ENCODE results near the gene KPNA2.
"Not testable (repeated sequence)": the region's sequence is repeated elsewhere in the genome, so short reads cannot be mapped to it uniquely, and the experiment has no call there.

KPNA2 gene

GRCh38 chr17:68020791-68021190 lies 14.7 kb upstream of the KPNA2 start:
- not testable (repeated sequence) for DNase-seq

- no peak for DNase-seq
Observed at GRCh38 chr17:68021963-68022362, 13.6 kb upstream of the KPNA2 start.

DNA sequence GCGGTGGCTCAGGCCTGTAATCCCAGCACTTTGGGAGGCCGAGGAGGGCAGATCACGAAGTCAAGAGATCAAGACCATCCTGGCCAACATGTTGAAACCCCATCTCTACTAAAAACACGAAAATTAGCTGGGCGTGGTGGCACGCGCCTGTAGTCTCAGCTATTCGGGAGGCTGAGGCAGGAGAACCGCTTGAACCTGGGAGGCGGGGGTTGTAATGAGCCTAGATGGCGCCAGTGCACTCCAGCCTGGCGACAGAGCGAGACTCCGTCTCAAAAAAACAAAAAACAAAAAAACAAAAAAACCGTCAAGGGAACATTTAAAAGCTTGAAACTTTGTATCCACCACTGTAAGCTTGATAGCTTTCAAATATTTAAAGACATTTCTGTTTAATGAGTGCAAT lies 13.0 kb upstream of the KPNA2 start:
- not testable (repeated sequence) for DNase-seq

GRCh38 chr17:68029512-68030215 lies 5.9 kb upstream of the KPNA2 start:
- no peak for DNase-seq

DNA sequence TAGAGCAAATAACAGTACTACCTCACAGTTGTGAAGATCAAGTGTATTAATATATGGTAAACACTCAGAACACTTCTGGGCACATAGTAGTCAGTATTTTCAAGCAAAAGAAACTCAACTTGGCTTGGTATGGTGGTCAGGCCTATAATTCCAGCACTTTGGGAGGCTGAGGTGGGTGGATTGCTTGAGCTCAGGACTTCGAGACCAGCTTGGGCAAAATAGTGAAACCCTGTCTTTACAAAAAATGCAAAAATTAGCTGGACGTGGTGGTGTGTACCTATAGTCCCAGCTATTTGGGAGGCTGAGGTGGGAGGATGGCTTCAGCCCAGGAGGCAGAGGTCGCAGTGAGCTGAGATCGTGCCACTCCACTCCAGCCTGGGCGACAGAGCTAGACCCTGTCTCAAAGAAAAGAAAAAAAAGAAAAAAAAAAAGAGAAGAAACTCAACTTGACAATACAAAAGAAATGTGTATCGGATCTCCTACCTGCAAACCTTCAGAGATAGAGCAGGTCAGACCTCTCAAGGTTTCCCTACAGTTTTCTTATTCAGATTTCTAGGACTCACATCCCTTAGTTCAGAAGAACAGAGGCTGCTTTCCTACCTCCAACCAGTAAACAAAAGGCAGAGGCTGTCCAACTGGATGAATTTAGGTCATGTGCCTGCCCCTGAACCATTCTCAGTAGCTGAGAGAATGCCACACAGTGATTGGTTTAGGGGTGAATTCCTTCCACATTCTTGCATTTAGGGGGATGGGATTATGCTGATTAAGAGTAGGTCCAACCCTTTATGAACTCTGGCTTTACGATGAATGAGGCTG lies 1.7 kb upstream of the KPNA2 start:
- DNase-seq, result no peak

GRCh38 chr17:68034452-68034776 lies 1.1 kb upstream of the KPNA2 start:
- DNase-seq, result no peak

DNA sequence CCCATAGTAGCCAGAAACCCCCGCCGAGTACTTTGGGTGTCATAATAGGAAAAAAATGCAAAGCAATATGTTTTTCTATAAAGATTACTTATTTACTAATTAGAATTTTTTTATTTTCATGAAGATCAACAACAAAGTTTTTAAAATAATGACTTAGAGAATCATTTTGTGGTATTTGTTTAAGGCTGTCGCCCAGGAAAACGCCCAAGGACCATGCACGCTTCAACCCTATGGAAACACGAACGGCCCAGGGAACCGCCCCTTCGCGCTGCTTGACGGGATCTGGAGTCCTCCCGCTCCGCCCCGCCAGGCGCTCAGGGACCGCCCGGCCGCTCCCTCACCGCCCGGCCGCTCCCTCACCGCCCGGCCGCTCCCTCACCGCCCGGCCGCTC lies 408 bp upstream of the KPNA2 start:
- DNase-seq, result peak; percentile 93

DNA sequence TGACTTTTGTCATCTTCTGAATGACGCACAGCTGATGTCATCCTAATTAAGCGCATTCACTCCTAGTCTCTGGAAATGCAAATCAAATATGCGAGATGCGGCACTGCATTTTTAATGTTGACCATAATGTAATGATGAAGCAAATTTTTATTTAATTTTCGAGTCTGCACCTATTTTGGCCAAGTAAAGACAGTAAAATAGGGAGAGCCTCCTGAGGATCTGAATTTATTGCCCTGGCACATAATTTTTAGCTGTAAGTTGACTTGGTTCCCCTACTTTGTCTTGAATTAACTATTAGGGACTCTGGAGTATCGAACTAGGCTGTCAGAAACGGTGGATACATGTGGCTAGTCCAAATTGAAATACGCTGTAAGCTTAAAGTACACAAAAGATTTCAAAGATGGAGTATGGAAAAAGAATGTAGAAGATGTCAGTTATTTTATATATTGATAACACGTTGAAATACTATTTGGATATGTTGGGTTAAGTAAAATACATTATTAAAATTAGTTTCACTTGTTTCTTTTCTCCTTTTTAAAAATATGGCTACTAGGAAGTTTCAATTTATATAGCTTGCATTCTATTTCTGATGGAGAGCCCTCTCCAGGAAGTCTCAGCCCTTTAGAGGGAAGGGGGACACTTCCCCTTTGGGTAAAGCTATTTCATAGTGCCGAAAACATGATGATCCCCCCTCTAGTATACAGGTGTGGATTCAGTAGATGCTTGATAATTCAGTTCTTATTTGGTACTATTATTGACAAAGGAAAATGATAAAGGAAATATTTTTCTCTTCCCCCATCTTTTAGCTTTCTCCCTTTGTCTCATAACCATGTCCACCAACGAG lies 991 bp downstream of the KPNA2 start:
- no peak for DNase-seq

DNA sequence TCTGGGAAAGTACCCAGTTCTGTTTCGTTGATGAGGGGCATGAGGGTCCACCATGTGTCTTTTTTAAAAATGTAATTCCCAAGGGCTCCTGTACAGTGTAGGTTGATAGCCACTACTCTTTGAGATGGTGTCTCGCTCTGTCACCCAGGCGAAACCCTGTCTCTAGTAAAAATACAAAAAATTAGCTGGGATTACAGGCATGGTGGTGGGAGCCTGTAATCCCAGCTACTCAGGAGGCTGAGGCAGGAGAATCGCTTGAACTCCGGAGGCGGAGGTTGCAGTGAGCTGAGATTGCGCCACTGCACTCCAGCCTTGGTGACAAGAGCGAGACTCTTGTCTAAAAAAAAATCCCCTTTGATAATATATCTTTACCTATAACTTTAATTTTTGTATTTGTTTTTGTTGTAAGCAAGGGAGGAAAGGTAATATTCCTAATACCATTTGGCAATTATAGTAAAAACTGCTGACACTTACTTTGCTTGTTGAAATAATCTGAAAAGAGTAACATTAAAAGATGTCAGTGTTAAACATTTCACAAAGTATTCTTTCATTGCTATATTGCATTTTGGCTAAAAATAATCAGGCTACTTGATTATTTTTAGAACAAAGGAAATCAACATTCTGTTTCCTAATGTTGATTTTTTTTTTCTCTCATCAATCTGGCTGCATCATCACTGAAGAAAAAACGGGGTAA lies 11.8 kb downstream of the KPNA2 start:
- no peak for DNase-seq

DNA sequence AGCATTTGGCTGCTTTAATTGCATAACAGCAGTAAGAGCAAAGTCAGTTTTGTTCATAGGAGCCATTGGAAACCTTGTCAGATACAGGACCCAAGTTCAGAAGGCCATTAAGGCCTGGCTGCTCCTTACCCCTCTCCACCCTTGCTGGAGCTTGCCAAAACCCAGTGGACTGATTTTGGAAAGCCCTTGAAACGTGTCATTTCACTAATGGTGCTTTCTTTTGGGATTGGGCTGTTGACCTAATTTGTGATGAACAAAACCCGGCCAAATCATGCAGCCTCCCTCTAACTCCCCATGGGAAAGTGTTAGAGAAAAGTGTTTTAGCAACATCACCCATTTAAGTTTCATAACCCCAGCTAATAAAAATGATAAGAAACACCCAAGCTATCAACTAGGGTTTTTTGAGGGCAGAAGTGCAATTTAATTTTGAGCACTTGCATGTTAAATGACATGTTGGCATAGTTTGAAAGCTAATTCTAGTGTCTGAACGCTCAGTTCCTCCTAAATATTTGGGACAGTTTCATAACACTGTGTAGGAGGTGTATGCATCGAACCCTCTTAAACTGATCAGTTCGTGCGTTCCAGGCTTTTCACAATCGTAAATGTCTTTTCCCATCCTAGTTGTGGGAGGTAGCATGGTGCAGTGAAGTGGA lies 12.5 kb downstream of the KPNA2 start:
- not testable (repeated sequence) for DNase-seq

- DNase-seq, result no peak
Observed at GRCh38 chr17:68048996-68049395, 13.5 kb downstream of the KPNA2 start.

GRCh38 chr17:68049812-68050437 lies 14.4 kb downstream of the KPNA2 start:
- DNase-seq, result not testable (repeated sequence)

GRCh38 chr17:68051321-68052312 lies 16.1 kb downstream of the KPNA2 start:
- DNase-seq, result not testable (repeated sequence)

- no peak for DNase-seq
Observed at GRCh38 chr17:68052810-68053209, 17.3 kb downstream of the KPNA2 start.

GRCh38 chr17:68053231-68054013 lies 17.9 kb downstream of the KPNA2 start:
- no peak for DNase-seq

DNA sequence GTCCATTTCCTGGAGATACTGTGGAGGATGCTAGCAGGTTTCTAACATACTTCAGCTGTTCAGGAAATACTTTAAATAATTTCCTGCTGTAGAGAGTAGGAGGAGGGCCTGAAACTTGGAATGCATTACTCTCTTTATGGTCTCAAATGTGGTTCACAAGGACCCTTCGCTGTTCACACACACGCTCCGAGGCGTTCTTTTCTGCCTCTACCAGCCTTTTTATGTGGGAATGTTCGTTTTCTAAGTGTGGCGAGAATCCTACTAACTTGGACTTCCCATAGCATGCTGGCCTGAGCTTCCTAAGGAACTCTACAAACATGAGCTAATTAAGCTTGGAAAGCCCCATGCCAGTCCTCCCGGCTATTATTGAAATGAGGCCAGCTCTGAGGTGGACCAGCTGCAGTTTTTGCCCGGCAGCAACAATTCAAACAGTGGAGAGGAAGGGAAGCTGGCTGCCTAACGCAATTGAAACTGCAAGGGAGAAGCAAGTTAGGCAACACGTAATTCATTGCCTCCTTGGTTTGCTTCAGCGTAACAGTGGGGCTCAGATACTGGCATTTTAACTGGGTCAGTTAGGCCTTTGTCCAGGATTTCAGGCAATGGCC lies 18.9 kb downstream of the KPNA2 start:
- no peak for DNase-seq

DNA sequence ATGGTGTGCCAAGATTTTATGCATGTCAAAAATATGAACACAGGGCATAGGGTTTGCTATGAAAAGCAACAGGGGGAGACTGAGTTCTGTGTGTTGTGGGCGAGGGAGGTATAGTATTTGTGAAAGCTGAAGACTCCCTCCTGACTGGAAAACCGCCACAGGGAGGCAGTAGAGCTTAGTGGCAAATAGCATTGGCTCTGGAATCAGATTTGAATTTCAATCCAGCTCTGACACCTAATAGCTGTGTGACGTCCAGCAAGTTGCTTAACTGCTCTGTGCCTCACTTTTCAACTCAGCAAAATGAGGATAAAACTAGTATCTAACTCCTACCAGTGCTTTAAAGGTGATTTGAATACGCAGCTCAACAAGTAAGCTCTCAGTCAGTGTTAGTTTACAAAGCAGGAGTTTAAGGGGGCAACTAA lies 22.0 kb downstream of the KPNA2 start:
- DNase-seq, result no peak

- DNase-seq, result no peak
Observed at GRCh38 chr17:68060336-68060735, 24.8 kb downstream of the KPNA2 start.

All from NCI-H524 treated with DMSO at 0.1 percent for 48 hours (cell line).